HuH-7.5 (cell line): ENCODE data around the gene BORCS5.
"Not testable (repeated sequence)": the region's sequence is repeated elsewhere in the genome, so short reads cannot be mapped to it uniquely, and the experiment has no call there.

ENCODE experiments used
- DNase-seq: peaks from one replicate; pipeline ENCODE4 v3.0.0; 2011; ENCODE audit warnings: low spot score

BORCS5 gene

GRCh38 chr12:12396694-12397093, 39.8 kb downstream of the BORCS5 start:
- no peak for DNase-seq

- DNase-seq: no peak
These were observed 40.3 kb downstream of the BORCS5 start for GRCh38 chr12:12397184-12397583.

- peak; percentile 34 for DNase-seq
These were observed 41.4 kb downstream of the BORCS5 start for GRCh38 chr12:12398026-12398859.

GRCh38 chr12:12399161-12399560, 42.3 kb downstream of the BORCS5 start:
- no peak for DNase-seq

GRCh38 chr12:12399776-12400305, 43.0 kb downstream of the BORCS5 start:
- no peak for DNase-seq

GRCh38 chr12:12400793-12401192, 43.9 kb downstream of the BORCS5 start:
- DNase-seq: no peak

- peak; percentile 39 for DNase-seq
These were observed 46.7 kb downstream of the BORCS5 start for GRCh38 chr12:12403264-12404248.

GRCh38 chr12:12404297-12404696, 47.4 kb downstream of the BORCS5 start:
- DNase-seq: no peak

GRCh38 chr12:12405882-12406281, 49.0 kb downstream of the BORCS5 start:
- no peak for DNase-seq

GRCh38 chr12:12406762-12407161, 49.9 kb downstream of the BORCS5 start:
- no peak for DNase-seq

GRCh38 chr12:12408265-12408690, 51.4 kb downstream of the BORCS5 start:
- no peak for DNase-seq

GRCh38 chr12:12409337-12409736, 52.5 kb downstream of the BORCS5 start:
- DNase-seq: not testable (repeated sequence)

- DNase-seq: no peak
These were observed 59.0 kb downstream of the BORCS5 start for GRCh38 chr12:12415886-12416285.

GRCh38 chr12:12419165-12419564, 62.3 kb downstream of the BORCS5 start:
- DNase-seq: not testable (repeated sequence)

- no peak for DNase-seq
These were observed 66.5 kb downstream of the BORCS5 start for GRCh38 chr12:12423367-12423766.

- DNase-seq: no peak
These were observed 68.1 kb downstream of the BORCS5 start for GRCh38 chr12:12425001-12425400.

GRCh38 chr12:12425616-12426015, 68.7 kb downstream of the BORCS5 start:
- DNase-seq: no peak

- DNase-seq: no peak
These were observed 70.7 kb downstream of the BORCS5 start for GRCh38 chr12:12427568-12427967.

- DNase-seq: no peak
These were observed 71.2 kb downstream of the BORCS5 start for GRCh38 chr12:12428047-12428446.

- no peak for DNase-seq
These were observed 72.2 kb downstream of the BORCS5 start for GRCh38 chr12:12428961-12429657.

GRCh38 chr12:12432364-12432763, 75.5 kb downstream of the BORCS5 start:
- DNase-seq: no peak

GRCh38 chr12:12433203-12433731, 76.4 kb downstream of the BORCS5 start:
- DNase-seq: no peak
